GM21723 (cell line): Measurements from ENCODE around the gene TAB2.

Source experiments
- ATAC-seq: cut with Tn5 transposase; IDR thresholded peaks from one replicate; pipeline ENCODE4 v1.9.1; 2021; ENCODE audit warnings: mild to moderate bottlenecking, moderate library complexity; ENCODE audit not compliant: unreplicated experiment

TAB2 gene, protein sequence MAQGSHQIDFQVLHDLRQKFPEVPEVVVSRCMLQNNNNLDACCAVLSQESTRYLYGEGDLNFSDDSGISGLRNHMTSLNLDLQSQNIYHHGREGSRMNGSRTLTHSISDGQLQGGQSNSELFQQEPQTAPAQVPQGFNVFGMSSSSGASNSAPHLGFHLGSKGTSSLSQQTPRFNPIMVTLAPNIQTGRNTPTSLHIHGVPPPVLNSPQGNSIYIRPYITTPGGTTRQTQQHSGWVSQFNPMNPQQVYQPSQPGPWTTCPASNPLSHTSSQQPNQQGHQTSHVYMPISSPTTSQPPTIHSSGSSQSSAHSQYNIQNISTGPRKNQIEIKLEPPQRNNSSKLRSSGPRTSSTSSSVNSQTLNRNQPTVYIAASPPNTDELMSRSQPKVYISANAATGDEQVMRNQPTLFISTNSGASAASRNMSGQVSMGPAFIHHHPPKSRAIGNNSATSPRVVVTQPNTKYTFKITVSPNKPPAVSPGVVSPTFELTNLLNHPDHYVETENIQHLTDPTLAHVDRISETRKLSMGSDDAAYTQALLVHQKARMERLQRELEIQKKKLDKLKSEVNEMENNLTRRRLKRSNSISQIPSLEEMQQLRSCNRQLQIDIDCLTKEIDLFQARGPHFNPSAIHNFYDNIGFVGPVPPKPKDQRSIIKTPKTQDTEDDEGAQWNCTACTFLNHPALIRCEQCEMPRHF

DNA sequence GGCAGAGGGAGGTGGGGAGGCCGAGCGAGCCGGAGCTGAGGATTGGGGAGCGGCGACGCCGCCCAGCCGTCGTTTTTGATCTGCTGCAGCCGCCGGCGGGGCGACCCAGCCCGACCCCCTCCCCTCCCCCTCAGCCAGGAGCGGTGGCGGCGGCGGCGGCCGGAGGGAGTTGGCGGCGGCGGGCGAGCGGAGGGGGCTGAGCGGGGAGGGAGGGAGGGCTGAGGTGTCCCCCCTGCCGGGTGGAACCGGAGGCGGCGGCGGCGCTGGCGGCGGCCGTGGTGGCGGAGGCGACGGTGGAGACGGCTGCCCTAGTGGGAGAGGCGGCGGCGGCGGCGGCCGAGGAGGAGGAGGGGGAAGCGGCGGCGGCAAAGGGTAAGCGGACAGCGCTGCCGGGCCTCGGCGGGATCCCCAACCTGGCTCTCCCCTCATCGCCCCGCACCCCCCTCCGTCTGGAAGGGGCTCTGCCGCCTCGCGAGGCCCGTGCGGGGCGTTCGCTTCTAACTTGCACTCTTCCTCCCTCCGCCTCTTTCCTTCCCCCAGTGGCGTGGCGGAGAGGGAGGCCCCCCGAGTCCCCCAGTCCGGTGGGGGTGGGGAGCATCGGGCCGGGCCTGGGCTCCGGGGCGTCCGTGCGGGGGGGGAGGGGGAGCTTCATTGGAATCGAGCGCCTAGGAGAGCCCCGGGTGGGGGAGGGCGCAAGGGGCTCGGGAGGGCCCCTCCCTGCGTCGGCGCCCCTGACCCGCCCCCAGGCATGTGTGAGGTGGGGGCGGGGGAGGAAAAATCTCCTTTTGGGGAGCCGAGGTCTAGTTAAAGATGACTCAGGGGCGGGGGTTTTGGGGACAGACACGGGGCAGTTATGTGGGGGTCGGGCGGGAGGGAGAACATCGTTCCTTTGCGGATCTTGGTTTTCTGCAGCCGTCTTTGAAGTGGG lies at the start of gene TAB2:
TSS of gene TAB2 (plus strand) at position 69 of the 928 bp plus-strand sequence. CDS start 52,286 bp downstream, outside the sequence.
- peak; percentile 32 for ATAC-seq

DNA sequence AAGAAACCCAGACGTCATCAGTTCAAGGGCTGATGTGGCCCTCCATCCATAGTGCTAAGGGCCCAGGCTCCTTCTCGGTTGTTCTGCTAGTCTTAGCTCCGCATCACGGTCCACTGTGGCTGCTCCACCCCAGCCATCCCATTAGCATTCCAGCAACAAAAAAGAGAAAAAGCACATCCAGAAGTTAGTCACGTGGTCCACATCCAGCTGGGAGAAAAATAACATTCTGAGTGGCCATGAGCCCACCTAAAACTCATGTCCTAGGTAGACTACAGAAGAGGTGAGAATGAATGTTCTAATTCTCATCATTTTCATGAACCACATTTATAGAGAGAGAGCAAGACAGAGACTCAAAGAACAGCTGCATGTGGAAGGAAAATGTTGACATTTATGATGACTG lies 49.4 kb upstream of the TAB2 start:
- no peak for ATAC-seq

DNA sequence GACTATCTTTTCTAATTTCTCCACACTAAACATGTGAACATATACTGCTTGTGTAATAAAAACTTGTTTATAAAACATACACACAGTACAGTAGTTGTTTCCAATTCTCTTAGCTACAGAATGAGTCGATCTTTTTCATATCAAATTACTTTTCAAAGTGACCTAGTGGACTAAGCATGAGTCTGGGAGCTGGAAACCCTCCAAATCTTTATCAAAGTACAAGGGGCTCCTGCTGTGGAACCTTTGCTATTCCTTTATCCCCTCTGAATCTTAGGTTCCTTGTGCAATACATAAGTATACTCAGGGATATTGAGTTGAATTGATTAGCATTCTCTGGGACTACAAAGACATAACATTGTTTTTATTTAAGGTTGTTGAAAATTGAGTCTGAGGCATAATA lies 48.7 kb upstream of the TAB2 start:
- no peak for ATAC-seq

DNA sequence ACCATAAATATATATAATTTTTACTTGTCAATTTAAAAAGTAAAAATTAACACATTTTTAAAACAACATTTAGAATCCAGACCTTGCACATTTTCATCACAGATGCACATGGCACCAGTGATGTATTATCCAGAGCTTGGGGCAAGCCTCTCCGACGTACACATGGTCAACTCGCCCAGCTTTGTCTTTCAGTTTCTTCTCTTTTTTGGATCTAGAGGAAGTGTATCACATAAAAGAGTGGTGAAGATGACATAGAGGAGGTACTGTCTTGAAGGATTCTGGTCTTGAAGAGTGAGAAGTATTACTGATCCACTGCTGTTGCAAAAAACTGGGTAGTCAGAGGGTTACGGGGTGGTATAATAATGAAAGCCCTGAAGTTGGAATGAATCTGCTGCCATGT lies 46.9 kb upstream of the TAB2 start:
- ATAC-seq, result no peak

DNA sequence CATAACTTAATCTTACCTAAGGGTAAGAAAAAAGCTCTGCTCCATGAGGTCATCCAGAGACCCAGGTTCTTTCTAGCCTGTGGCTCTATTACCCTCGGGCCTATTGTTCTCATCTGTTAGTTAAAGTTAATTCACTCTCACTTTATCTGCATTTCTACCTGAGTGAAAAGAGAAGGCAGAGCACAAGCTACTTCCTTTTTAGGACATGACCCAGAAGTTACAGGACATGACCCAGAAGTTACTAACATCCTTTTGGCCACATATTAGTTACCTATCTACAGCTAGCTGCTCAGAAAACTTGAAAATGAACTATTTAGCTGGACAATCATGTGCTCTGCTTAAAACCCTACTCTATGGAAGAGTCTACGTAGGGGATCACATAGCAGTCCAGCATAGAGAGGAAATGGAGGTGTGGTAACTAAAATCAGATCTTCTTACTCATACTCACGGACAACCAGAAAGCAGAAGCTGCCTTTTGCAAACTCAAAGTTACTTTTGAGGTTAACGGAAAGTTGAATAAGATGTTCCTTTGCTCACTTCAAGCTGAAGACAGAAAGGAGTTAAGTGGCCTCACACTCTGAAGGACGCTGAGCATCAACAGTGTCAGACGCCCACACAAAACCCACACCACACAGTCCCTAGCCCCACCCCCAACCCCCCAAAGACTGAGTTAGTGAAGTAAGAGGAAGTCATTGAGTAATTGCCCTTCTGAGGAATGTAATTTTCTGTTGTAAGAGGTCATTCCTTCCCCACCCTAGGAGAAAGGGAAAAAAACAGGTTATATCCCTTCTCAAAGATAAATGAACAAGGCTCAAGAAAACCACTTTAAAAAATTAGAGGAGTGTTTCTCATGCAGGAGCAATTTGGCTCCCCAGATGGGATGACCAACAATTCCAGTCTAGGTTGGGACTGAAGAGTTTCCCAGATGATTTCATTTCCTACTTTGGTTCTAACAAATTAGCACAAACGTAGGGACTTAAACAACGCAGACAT lies 45.9 kb upstream of the TAB2 start:
- peak; percentile 77 for ATAC-seq

DNA sequence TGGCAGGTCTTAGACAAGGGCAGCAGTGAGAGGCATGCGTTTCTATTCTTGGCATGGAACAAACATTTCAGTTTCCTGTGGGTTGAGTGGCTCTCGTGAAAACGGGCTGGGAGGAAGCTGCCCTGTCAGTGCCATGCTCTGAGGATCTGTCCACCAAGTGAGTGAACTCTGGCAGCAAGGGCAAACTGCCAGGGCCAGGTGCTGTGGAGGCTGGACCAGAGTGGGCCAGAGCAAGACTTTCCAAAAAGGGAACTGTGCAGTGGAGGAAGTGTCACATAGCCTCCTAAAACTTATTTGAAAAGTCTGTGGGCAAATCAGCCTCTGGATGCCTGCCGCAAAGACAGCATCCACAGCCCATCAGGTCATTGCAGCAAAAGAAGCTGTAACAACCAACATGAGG lies 44.2 kb upstream of the TAB2 start:
- no peak for ATAC-seq

DNA sequence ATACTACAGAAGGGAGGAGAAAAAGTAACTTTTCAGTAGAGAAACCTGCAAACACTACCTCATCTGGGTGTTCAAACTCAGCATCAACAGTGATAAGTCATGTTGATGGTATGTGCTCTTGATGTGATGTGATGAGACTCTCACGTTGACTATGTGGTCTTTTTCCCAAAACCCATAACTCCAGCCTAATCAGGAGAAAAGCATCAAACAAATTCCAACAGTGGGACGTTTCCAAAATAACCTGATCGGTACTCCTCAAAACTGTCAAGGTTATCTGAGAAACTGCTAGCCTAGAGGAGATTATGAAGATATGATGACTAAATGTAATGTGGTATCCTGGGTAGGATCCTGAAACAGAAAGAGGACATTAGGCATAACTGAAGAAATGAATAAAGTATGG lies 41.9 kb upstream of the TAB2 start:
- ATAC-seq, result no peak

DNA sequence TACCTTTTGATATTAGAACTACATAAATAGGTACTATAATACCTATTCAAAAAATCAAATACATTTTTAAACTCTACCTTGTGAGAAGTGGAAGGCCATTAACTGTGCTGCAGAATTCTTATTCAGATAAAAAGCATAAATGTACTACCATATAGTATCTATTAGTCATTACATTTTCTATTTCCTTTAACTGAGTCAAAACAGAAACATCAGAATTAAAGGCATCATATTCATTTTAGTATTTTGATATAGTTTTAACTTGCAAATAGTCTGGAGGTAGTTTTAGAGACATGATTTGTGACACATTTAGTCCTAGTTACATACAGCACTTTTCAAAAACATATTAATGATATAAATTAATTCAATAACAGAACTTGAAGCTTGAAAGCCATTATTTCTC lies 39.9 kb upstream of the TAB2 start:
- ATAC-seq, result no peak

DNA sequence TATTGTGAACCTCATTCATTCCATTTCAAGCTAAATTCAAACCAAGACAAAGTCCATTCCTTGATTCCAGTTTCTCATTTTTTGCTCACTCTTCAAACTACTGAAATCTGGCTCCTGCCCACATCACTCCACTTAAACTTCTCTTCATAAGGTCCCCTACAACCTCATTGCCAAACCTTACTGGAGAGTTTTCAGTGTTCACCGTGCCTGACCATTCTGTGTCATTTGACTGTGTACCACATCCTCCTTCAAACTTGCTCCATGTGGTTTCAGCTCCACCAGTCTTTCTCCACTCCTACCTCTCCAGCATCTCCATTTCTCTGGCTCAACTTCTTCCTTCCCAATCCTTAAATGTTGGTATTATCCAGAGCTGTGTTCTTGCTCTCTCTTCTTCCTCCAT lies 38.5 kb upstream of the TAB2 start:
- no peak for ATAC-seq

DNA sequence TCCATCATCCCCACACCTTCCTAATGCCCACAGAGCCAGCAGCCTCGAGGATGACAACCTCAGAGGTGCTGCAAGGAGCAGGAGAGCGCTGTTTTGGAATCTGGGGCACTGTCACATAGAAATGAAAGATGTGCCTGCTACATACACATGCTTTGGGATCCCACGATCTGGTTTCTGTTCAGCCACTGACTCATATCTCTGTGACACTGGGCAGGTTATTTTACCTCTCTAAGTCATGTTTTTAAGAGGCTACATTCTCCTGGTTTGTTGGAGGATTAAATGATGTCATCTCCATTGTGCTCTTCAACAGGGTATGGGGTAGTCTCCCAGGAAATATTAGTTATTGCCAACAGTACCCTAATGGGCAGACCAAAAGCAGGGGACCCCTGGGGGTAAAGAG lies 32.6 kb upstream of the TAB2 start:
- no peak for ATAC-seq

DNA sequence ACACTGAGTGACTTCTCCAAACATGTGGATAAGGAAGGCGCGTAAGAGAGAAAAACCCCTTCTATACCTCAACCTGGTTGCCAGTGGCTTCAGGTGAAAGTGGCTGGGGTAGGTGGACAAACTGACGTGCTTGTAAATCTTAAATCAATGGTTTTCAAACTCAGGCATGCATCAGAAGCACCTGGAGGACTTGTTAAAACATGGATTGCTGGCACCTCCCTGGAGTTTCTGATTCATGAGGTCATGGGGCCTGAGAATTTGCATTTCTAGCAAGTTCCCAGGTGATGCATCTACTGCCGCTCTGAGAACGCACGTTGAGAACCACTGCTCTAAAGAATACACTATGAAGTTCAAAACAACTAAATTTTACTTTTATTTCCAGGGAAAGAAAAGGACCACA lies 31.9 kb upstream of the TAB2 start:
- no peak for ATAC-seq

DNA sequence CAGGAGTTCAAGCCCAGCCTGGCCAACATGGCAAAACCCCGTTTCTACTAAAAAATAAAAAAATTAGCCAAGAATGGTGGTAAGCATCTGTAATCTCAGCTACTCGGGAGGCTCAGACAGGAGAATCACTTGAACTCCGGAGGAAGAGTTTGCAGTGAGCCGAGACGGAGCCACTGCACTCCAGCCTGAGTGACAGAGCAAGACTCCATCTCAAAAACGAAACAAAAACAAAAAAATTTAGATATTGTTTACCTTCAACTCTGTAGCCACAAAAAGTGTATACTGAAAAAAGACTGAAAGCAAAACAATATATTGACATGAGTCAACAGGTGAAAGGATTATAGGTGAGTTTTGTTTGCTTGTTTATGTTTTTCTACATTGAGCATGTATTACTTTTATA lies 30.6 kb upstream of the TAB2 start:
- ATAC-seq, result no peak

DNA sequence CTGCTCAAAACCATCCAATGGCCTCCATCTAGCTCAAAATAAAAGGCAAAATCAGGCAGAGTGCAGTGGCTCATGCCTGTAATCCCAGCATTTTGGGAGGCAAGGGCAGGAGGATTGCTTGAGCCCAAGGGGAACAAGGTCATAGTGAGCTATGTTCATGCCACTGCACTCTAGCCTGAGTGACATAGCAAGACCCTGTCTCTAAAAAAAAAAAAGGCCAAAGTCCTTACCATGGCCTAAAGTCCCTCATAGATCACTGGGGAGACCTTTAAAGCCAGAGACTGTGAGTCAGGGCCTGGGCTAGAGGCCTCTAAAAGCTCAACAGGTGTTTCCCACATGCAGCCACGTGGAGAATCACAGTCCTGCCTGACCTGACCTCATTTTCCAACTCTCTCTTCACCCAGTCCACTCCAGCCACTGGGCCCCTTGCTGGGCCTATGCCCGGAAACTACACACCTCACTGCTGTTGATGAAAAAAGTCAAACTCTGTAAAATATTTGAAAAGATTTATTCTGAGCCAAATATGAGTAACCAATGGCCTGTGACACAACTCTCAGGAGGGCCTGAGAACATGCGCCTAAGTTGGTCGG lies 28.2 kb upstream of the TAB2 start:
- no peak for ATAC-seq

DNA sequence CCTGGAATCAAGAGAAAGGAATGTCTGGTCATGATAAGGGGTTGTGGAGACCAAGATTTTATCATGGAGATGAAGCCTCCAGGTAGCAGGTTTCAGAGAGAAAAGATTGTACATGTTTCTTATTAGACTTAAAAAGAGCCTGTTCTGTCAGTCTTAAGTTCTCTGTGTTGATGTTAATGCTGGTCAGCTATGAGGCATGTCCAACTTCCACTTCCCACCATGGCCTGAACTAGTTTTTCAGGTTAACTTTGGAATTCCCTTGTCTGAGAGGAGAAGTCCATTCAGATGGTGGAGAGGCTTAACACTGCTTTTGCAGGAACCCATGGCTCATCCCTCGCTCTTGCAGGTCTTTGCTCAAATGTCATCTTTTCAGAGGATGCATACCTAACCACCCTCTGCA lies 27.5 kb upstream of the TAB2 start:
- ATAC-seq, result no peak

DNA sequence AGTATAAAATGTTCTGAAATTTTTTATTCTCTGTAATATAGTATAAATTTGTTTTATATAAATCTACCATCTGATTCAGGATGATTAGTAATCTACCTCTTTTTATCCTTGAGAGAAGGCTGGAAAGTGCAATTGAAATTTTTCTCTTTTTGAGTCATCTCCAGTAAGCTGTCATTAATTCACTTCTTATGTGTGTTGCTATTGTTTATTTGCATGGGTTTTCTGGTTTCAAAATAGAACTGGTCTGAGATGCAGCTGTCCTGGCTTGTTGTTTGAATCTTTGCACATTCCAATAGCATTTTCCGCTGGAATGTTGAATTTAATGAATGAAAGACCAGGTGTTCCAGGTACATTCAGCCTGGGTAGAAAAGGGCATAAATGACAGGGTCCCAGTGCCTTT lies 24.3 kb upstream of the TAB2 start:
- no peak for ATAC-seq

DNA sequence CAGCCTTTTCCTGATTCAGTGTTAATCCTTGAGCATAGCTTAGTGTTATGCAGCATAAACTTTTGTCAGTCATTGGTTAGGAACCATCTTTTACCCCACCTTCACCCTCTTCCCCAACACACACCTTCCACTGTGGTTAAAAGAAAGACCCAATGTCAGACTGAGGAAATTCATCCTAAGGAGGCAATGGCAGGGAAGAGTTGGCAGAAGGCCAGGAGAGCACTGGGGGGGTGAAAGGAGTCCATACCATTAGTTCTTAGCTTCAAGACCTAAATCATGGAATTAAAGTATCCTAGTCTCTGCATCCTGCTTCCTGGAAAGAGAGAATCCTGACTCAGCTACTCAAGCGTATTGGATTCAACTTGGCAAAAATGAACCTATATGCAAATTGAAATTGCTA lies 16.9 kb upstream of the TAB2 start:
- no peak for ATAC-seq

DNA sequence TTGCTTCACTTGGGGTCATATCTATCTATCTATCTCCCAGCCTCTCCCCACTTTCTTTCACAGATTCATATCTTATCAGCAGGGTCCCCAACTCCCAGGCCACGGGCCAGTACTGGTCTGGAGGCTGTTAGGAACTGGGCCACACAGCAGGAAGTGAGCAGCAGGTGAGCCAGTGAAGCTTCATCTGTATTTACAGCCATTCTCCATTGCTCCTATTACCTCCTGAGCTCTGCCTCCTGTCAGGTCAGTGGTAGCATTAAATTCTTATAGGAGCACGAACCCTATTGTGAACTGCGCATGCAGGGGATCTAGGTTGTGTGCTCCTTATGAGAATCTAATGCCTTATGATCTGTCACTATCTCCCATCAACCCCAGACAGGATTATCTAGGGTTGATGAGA lies 14.8 kb upstream of the TAB2 start:
- ATAC-seq, result no peak

DNA sequence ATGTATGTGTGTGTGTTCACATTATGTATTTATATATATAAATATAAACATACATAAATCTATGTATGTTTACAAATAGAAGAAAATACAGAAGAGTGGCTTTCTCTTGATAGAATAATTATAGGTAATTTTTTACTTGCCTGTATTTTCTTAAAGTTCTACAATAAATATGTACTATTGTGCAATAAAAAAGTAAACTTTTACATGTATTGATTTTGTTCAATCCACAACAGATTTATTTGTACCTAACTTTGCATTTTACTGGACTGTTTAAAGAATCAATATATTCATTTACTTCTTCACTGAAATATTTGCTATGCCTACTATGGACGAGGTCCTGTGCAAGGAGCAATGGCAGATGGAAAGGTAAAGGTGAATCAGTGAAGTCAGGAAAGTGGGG lies 14.0 kb upstream of the TAB2 start:
- ATAC-seq, result no peak

DNA sequence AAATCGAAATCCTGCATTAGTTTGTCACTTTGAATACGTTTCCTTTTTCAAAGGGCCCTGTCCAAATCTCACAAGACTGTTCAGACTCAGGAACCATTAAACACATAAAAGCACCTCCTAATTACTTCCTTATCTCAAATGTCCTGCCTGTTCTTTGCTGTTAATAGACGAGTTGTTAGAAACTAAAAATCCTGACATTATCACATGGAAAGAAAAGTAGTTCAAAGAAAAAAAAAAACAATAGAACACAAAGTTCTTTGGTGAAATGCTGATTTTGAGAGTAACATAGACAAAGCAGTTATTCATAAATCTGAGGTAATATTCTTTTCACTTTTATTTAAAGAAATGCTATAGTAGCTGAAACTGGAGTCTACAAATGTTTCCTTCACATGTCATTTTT lies 12.1 kb upstream of the TAB2 start:
- no peak for ATAC-seq

DNA sequence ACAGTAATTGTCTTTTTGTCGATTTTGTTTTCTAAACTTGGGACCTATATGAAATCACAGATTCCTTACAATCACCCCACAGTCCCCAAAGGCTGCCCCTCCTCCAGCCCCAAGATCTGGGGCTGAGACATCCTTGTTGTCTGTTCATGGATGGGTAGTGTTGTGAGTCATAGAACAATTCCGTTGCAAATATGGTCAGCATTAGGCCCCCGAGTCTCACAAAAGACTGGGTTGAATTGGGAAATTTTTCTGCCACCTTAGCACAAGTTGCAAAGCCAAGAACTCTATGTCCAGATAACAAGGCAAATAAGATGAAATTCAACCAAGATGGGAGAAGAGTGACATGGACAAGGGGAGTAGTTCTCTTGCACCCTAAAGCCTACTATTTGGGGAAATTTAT lies 10.5 kb upstream of the TAB2 start:
- no peak for ATAC-seq
